Heart left ventricle (tissue), 16 donors: Measurements from ENCODE around the gene RTEL1. TPM values are rescaled to one million over a fixed set of nuclear protein-coding genes. Genes with fewer than 3 reads are reported as not detected.

Experiments used
- ATAC-seq, 4 donors: fragments of 200-7000 bp; cut with Tn5 transposase; one replicate each; pipeline ENCODE4 v1.9.1; 2020 to 2022; ENCODE audit warnings: moderate library complexity in 4 of 4, mild to moderate bottlenecking in 3 of 4, moderate number of reproducible peaks in 1 of 4
- DNase-seq, 5 donors: peaks; one replicate each; pipeline ENCODE4 v3.0.0-alpha.2; 2020
- H3K27ac ChIP-seq, 12 donors: fragments of 200-600 bp; sonication (generic) in 4 of 12; one replicate each; pipeline versions ENCODE4 v1.5.0 to v1.8.0; 2016 to 2022; ENCODE audit warnings: mild to moderate bottlenecking in 2 of 12
- H3K27me3 ChIP-seq, 9 donors: fragments of 200-600 bp; sonication (generic) in 2 of 9; one replicate each; pipeline versions ENCODE4 v1.5.1 to v1.8.0; 2016 to 2022; ENCODE audit warnings: mild to moderate bottlenecking in 3 of 9
- H3K36me3 ChIP-seq, 9 donors: fragments of 200-600 bp; sonication (generic) in 2 of 9; one replicate each; pipeline versions ENCODE4 v1.5.0 to v1.8.0; 2018 to 2022; ENCODE audit warnings: mild to moderate bottlenecking in 2 of 9
- H3K4me1 ChIP-seq, 12 donors: fragments of 200-600 bp; sonication (generic) in 4 of 12; one replicate each; pipeline versions ENCODE4 v1.5.0 to v1.8.0; 2016 to 2022; ENCODE audit warnings: mild to moderate bottlenecking in 3 of 12
- H3K4me3 ChIP-seq, 12 donors: fragments of 200-600 bp; sonication (generic) in 4 of 12; one replicate each; pipeline versions ENCODE4 v1.5.0 to v1.8.0; 2017 to 2022; ENCODE audit warnings: mild to moderate bottlenecking in 9 of 12, moderate library complexity in 4 of 12
- H3K9me3 ChIP-seq, 12 donors: fragments of 200-600 bp; sonication (generic) in 4 of 12; one replicate each; pipeline versions ENCODE4 v1.5.0 to v1.8.0; 2016 to 2022; ENCODE audit warnings: mild to moderate bottlenecking in 1 of 12
- CTCF ChIP-seq, 12 donors: fragments of 200-600 bp; sonication (generic) in 4 of 12; IDR thresholded peaks; one replicate each; pipeline versions ENCODE4 v1.5.0 to v1.8.0; 2018 to 2022; ENCODE audit warnings: antibody characterized with exemption in 12 of 12, mild to moderate bottlenecking in 5 of 12
- POLR2A ChIP-seq, 2 donors: fragments of 450-650 bp; IDR thresholded peaks; one replicate each; pipeline ENCODE4 v1.6.1; 2017; ENCODE audit warnings: antibody characterized with exemption in 2 of 2, mild to moderate bottlenecking in 2 of 2, moderate library complexity in 2 of 2
- WGBS, 4 donors: extraction: QIAGEN DNeasy Blood & Tissue Kit in 2 of 4; methylation state at CpG; one replicate each; pipeline versions ENCODE4 v1.1.5 to v1.1.7; 2013 to 2018; 5-methylcytosine and 5-hydroxymethylcytosine counted together
- intact Hi-C, 10 donors: fragments of 100-400 bp; cut with DNase I; formaldehyde crosslinking; loops; one replicate each; pipeline versions ENCODE4 v1.11.1 to v1.14.2; 2022
- polyA plus RNA-seq, 2 donors: library from polyadenylated mRNA; stranded (reverse); fragments of 200-250 nt; gene quantifications; one replicate each; pipeline ENCODE4 v1.2.3, GENCODE V29; 2013
- total RNA-seq, 9 donors: library from RNA; depleted of rRNA in 2 of 9; stranded (reverse); fragments of >200 nt in 2 of 9; fragmentation: NEBNext Ultra II Directional in 3 of 9; extraction: Animal tissue kit (Norgen Biotek cat#: 25700) in 3 of 9; gene quantifications; one replicate each; pipeline versions ENCODE4 v1.1.0 to v1.2.4, GENCODE V29; 2016 to 2023
- donor health status: ischemic (EF 13 %, LVEDD 7.1; RV severe dilation, severe dysfunction).
- donor health status: healthy with polysubstance abuse.
- donor health status: DM: no; HTN: yes; CAD: no.
- donor health status: DM: no; HTN: no; CAD: no.
- donor health status: ischemic (EF 25% LVEDD 6.9; RV normal size, moderate dysfunction).
- donor health status: ischemic (EF 25% LVEDD 5.7; RV mildly dilated, moderate dysfunction).
- donor health status: healthy.
- donor health status: DM: yes; HTN: yes; CAD: no.
- donor health status: ischemic (EF 35%, LVEDD 5.7; RV mildly dilated, moderate dysfunction).
- donor health status: nonischemic (EF 11% LVEDD 7.7; RV severe dilation, severe dysfunction).
- donor health status: DM: yes; HTN: yes; CAD: no.
- donor health status: PGD.
- donor health status: ischemic (EF 29% LVEDD 5.4; RV normal size, mild dysfunction).
- donor health status: nonischemic (EF 23%, LVEDD 6.1; RV moderate dilation, normal function).

RTEL1 gene
- total and polyA plus RNA-seq, 11 donors = 3.0 to 17.8 (median 9.6) TPM

DNA sequence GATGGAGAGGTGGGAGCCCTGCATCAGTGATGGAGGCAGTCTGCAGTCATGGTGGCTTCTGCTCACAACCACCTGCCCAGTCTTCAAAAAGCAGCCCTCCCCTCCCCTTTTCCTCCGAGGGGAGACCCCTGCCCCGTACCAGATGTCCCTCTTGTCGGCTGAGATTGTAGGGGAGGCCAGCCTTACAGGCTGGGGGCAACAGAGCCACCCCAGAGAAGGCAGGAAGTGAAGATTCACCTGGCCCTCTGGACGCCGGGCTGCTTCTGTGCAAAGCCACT lies 42.9 kb downstream of the RTEL1 start:
- no peak overlapping the region for H3K4me3 ChIP-seq
- H3K9me3 ChIP-seq = no peaks in the 10 kb centered on the region
- H3K27ac ChIP-seq = peak overlapping the region in 2 of 12 donors; percentile 79 to 89
- intact Hi-C loops = no loop called here
- DNase-seq = no peak
- no peak for TF ChIP-seq POLR2A (IDR thresholded peaks at IDR 0.05)
- no peak for TF ChIP-seq CTCF (IDR thresholded peaks at IDR 0.05)
- ATAC-seq = no peak
- peaks cover 9 to 50% (median 32%) of the 10 kb centered on the region in 12 donors for H3K4me1 ChIP-seq
- WGBS, 4 donors = 75 to 87% (median 84%) methylated on average over 3 to 5 of the region's 5 CpGs
- H3K36me3 ChIP-seq = peaks cover 0 to 50% (median 32%) of the 10 kb centered on the region in 9 donors
- H3K27me3 ChIP-seq = no peaks in the 10 kb centered on the region

DNA sequence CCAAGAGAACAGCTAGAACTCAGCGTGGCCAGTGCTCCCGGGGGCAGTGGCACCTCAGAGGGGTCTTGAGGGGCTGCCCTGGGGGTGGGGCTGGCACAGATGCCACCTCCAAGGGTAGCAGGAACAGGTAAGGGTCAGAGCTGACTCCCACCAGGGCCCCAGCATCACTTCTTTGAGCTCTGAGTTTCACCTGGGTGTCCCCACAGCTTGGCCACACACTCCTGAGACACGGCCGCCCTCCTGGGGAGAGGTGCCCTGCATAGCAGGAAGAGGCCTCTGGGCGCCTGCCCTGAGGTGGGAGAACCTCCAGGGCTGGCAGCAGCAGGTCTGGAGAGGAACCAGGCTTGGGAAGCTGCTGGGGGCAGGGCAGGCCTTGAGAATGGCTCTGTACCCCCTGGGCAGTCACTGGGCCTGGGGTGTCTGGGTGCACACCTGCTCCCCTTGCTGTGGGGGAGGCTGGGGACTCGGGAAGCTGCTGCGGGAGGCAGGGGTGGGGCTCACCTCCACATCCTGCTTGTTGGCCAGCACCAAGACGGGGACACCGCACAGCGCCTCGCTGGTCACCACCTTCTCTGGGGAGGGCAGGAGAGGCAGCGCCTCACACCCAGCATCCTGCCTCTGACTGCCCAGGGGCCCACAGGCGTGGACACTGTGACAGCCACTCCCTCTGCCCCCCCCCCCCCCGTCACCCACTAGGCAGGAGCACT lies 43.4 kb downstream of the RTEL1 start:
- 68 to 78% (median 75%) methylated on average over 8 to 14 of the region's 14 CpGs for WGBS, 4 donors
- no peak overlapping the region for H3K4me3 ChIP-seq
- TF ChIP-seq CTCF (IDR thresholded peaks at IDR 0.05) = no peak
- no peaks in the 10 kb centered on the region for H3K27me3 ChIP-seq
- H3K9me3 ChIP-seq = no peaks in the 10 kb centered on the region
- intact Hi-C loops = no loop called here
- DNase-seq (peak in 1 of 5 donors; percentile 43), ATAC-seq (no peak)
- H3K27ac ChIP-seq = peak overlapping the region in 2 of 12 donors; percentile 79 to 89
- peaks cover 12 to 50% (median 32%) of the 10 kb centered on the region in 12 donors for H3K4me1 ChIP-seq
- peaks cover 0 to 55% (median 37%) of the 10 kb centered on the region in 9 donors for H3K36me3 ChIP-seq

DNA sequence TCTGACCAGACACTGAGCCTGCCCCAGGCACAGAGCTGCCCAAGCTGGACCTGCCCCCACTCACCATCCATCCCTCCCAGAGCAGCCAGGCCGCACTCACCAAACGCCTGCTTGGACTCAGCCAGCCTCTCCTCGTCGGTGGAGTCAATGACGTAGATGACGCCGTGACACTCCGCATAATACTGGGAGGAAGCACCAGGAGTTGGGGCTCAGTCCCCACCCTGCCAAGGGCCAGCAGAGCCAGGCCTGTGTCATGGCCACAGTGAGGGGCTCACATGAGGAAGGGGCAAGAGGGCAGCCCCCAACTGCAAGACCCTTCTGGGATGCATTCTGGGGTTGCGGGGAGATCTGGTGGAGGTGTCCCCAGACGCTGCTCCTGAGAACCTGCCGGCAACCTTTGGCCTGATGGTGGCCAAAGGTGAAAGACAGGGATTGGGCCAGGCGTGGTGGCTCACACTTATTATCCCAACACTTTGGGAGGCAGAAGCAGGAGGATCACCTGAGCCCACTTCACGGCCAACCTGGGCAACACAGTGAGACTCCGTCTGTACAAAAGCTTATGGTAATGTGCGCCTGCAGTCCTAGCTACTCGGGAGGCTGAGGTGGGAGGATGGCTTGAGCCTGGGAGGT lies 44.0 kb downstream of the RTEL1 start:
- Histone ChIP-seq H3K9me3 (no peaks in the 10 kb centered on the region), H3K4me3 (no peak overlapping the region), H3K27ac (peak overlapping the region in 1 of 12 donors; percentile 79), H3K36me3 (peaks cover 0 to 53% (median 38%) of the 10 kb centered on the region in 9 donors), H3K27me3 (no peaks in the 10 kb centered on the region), H3K4me1 (peaks cover 9 to 49% (median 32%) of the 10 kb centered on the region in 12 donors)
- no peak for TF ChIP-seq CTCF (IDR thresholded peaks at IDR 0.05)
- no peak for TF ChIP-seq POLR2A (IDR thresholded peaks at IDR 0.05)
- ATAC-seq = no peak
- peak in 1 of 5 donors; percentile 47 for DNase-seq
- intact Hi-C loops = no loop called here
- WGBS, 4 donors = 91 to 92% (median 92%) methylated on average over 7 to 16 of the region's 16 CpGs

GRCh38 chr20:63702751-63703470 lies 44.8 kb downstream of the RTEL1 start:
- no peak for ATAC-seq
- H3K4me1 ChIP-seq = peaks cover 8 to 42% (median 27%) of the 10 kb centered on the region in 12 donors
- no peak overlapping the region for H3K27ac ChIP-seq
- H3K4me3 ChIP-seq = no peak overlapping the region
- intact Hi-C loops = no loop called here
- H3K27me3 ChIP-seq = no peaks in the 10 kb centered on the region
- H3K36me3 ChIP-seq = peaks cover 0 to 53% (median 38%) of the 10 kb centered on the region in 9 donors
- H3K9me3 ChIP-seq = no peaks in the 10 kb centered on the region
- peak in 3 of 5 donors; percentile 19 to 38 (median 29) for DNase-seq
- TF ChIP-seq CTCF (IDR thresholded peaks at IDR 0.05) (no peak), POLR2A (IDR thresholded peaks at IDR 0.05) (no peak)
- 71 to 88% (median 80%) methylated on average over 12 to 13 of the region's 13 CpGs for WGBS, 4 donors
